HG03354 (cell line): ENCODE results near the gene TMED6.

ENCODE experiments used
- ATAC-seq: cut with Tn5 transposase; IDR thresholded peaks from one replicate; pipeline ENCODE4 v1.9.1; 2021; ENCODE audit warnings: mild to moderate bottlenecking; ENCODE audit not compliant: unreplicated experiment, poor library complexity, severe bottlenecking

TMED6 gene

GRCh38 chr16:69351309-69352027 lies at the start of gene TMED6:
TSS of gene TMED6 (minus strand) at chr16:69351786. CDS start at chr16:69351753, 33 bp downstream.
- no peak for ATAC-seq

GRCh38 chr16:69399361-69399760 lies 47.8 kb upstream of the TMED6 start:
- ATAC-seq: no peak

GRCh38 chr16:69397821-69398521 lies 46.4 kb upstream of the TMED6 start:
- no peak for ATAC-seq

- ATAC-seq: peak; percentile 58
Measured at GRCh38 chr16:69396187-69397061, 44.8 kb upstream of the TMED6 start.

- no peak for ATAC-seq
Measured at GRCh38 chr16:69395859-69396186, 44.2 kb upstream of the TMED6 start.

- no peak for ATAC-seq
Measured at GRCh38 chr16:69393898-69394849, 42.6 kb upstream of the TMED6 start.

GRCh38 chr16:69386596-69386995 lies 35.0 kb upstream of the TMED6 start:
- ATAC-seq: no peak

GRCh38 chr16:69384974-69385373 lies 33.4 kb upstream of the TMED6 start:
- ATAC-seq: no peak

- no peak for ATAC-seq
Measured at GRCh38 chr16:69382421-69382820, 30.8 kb upstream of the TMED6 start.

GRCh38 chr16:69381231-69381630 lies 29.6 kb upstream of the TMED6 start:
- ATAC-seq: no peak

- ATAC-seq: no peak
Measured at GRCh38 chr16:69378760-69379159, 27.2 kb upstream of the TMED6 start.

GRCh38 chr16:69378036-69378435 lies 26.4 kb upstream of the TMED6 start:
- no peak for ATAC-seq

GRCh38 chr16:69376393-69377059 lies 24.9 kb upstream of the TMED6 start:
- no peak for ATAC-seq

GRCh38 chr16:69373019-69373418 lies 21.4 kb upstream of the TMED6 start:
- ATAC-seq: no peak

- no peak for ATAC-seq
Measured at GRCh38 chr16:69371564-69371963, 20.0 kb upstream of the TMED6 start.

- ATAC-seq: no peak
Measured at GRCh38 chr16:69368866-69369265, 17.3 kb upstream of the TMED6 start.

GRCh38 chr16:69367980-69368379 lies 16.4 kb upstream of the TMED6 start:
- ATAC-seq: no peak

- no peak for ATAC-seq
Measured at GRCh38 chr16:69366431-69366830, 14.8 kb upstream of the TMED6 start.

- no peak for ATAC-seq
Measured at GRCh38 chr16:69365901-69366300, 14.3 kb upstream of the TMED6 start.
